Measurements from ENCODE around the gene TSHR. TPM values are rescaled to one million over a fixed set of nuclear protein-coding genes. Genes with fewer than 3 reads are reported as not detected.

TSHR gene
- total RNA-seq, 1 donor from 2014 or later, result not detected

- no peak for TF ChIP-seq CTCF (IDR thresholded peaks at IDR 0.05; ENCODE audit: unreplicated experiment)
- no peak overlapping the region for H3K4me3 Mint-ChIP-seq (ENCODE audit: low read depth)
- no peak overlapping the region for H3K27ac Mint-ChIP-seq
- no peaks in the 10 kb centered on the region for H3K9me3 Mint-ChIP-seq (ENCODE audit: low read depth)
- H3K27me3 Mint-ChIP-seq, result no peaks in the 10 kb centered on the region
- no peak for DNase-seq (ENCODE audit: low spot score, unreplicated experiment)
- peaks cover 33% of the 10 kb centered on the region for H3K36me3 Mint-ChIP-seq (ENCODE audit: insufficient read depth)
- peaks cover 2% of the 10 kb centered on the region for H3K4me1 Mint-ChIP-seq (ENCODE audit: low read depth)
Observed at GRCh38 chr14:81192594-81192993, 237.2 kb downstream of the TSHR start.

GRCh38 chr14:81193924-81194633, 238.7 kb downstream of the TSHR start:
- no peak for TF ChIP-seq CTCF (IDR thresholded peaks at IDR 0.05; ENCODE audit: unreplicated experiment)
- peak overlapping the region; percentile 7 for H3K27ac Mint-ChIP-seq
- peaks cover 27% of the 10 kb centered on the region for H3K36me3 Mint-ChIP-seq (ENCODE audit: insufficient read depth)
- H3K27me3 Mint-ChIP-seq, result no peaks in the 10 kb centered on the region
- DNase-seq (ENCODE audit: low spot score, unreplicated experiment), result no peak
- H3K4me1 Mint-ChIP-seq (ENCODE audit: low read depth), result peaks cover 2% of the 10 kb centered on the region
- H3K4me3 Mint-ChIP-seq (ENCODE audit: low read depth), result no peak overlapping the region
- H3K9me3 Mint-ChIP-seq (ENCODE audit: low read depth), result no peaks in the 10 kb centered on the region

Other genes with a start within 250 kb of the TSHR start
- gene CEP128, start 13.9 kb upstream of the TSHR start, total RNA-seq, result 15.9 and 16.5 TPM in 2 replicates